ENCODE data around the gene ALK. TPM values are rescaled to one million over a fixed set of nuclear protein-coding genes. Genes with fewer than 3 reads are reported as not detected.
A peak's percentile ranks its signal among the peaks of the same experiment; 100 is the strongest.

Gene ALK
- polyA plus RNA-seq, 2 of the 4 experiments (the other 2 are of a cell fraction) = not detected

DNA sequence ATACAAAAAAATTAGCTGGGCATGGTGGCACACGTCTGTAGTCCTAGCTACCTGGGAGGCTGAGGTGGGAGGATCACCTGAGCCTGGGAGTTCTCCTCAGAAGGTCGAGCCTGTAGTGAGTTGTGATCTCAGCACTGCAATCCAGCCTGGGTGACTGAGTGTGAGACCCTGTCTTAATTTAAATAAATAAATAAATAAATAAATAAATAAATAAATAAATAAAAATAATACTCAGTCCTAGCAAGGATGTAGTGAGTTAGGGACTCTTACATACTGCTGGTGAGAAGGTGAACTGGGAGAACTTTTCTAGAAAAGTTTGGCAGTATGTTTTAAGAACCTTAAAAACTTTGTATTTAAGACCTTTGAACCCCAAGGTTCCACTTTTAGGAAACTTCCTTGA is 576.1 kb downstream of the ALK start:
- POLR2A ChIA-PET = no interaction called here
- H3K4me2 ChIP-seq = no peak overlapping the region
- no peak overlapping the region for H3K4me3 ChIP-seq
- CTCF ChIA-PET = interaction anchor here (1.4 to 1.6 kb wide), 2 partner anchors 9 to 12 kb away, joined by 3 to 5 read pairs; no protein-coding TSS in a partner anchor
- no peaks in the 10 kb centered on the region for H3K4me1 ChIP-seq
- FAIRE-seq (no peak), DNase-seq (ENCODE audit: low read depth in 1 of 2, low spot score in 1 of 2) (no peak), ATAC-seq (no peak)
- TF ChIP-seq ZC3H11A (IDR thresholded peaks at IDR 0.05) (peak; percentile 63), RCOR1 (IDR thresholded peaks at IDR 0.05; ENCODE audit: low read depth, low read length) (no peak)
- no peak overlapping the region for H3K27ac ChIP-seq
- 0% methylated on average over 2 of the region's 2 CpGs for WGBS (ENCODE audit: missing lambda C conversion rate)
- no peaks in the 10 kb centered on the region for H3K9me3 ChIP-seq

GRCh38 chr2:29343830-29344229 is 577.6 kb downstream of the ALK start:
- no peak overlapping the region for H3K4me3 ChIP-seq
- ATAC-seq (peak in 1 of 2 experiments; percentile 39; a peak in 1 of 6 replicates), DNase-seq (ENCODE audit: low read depth in 1 of 2, low spot score in 1 of 2) (no peak), FAIRE-seq (no peak)
- TF ChIP-seq ZC3H11A (IDR thresholded peaks at IDR 0.05) (no peak), RAD21 (conservative IDR thresholded peaks at IDR 0.05 in 1 of 2, IDR thresholded peaks at IDR 0.05 in 1 of 2) (0 out of 5 replicates have a peak, but pooled peaks of 1 of the 2 experiments have one; percentile 12)
- no peak overlapping the region for H3K4me2 ChIP-seq
- no peaks in the 10 kb centered on the region for H3K4me1 ChIP-seq
- POLR2A ChIA-PET = no interaction called here
- H3K9me3 ChIP-seq = no peaks in the 10 kb centered on the region
- CTCF ChIA-PET = interaction anchor here (0.6 to 1.4 kb wide), 4 partner anchors 10 to 1033 kb away, joined by 3 to 4 read pairs (median 3); no protein-coding TSS in a partner anchor
- H3K27ac ChIP-seq = no peak overlapping the region

DNA sequence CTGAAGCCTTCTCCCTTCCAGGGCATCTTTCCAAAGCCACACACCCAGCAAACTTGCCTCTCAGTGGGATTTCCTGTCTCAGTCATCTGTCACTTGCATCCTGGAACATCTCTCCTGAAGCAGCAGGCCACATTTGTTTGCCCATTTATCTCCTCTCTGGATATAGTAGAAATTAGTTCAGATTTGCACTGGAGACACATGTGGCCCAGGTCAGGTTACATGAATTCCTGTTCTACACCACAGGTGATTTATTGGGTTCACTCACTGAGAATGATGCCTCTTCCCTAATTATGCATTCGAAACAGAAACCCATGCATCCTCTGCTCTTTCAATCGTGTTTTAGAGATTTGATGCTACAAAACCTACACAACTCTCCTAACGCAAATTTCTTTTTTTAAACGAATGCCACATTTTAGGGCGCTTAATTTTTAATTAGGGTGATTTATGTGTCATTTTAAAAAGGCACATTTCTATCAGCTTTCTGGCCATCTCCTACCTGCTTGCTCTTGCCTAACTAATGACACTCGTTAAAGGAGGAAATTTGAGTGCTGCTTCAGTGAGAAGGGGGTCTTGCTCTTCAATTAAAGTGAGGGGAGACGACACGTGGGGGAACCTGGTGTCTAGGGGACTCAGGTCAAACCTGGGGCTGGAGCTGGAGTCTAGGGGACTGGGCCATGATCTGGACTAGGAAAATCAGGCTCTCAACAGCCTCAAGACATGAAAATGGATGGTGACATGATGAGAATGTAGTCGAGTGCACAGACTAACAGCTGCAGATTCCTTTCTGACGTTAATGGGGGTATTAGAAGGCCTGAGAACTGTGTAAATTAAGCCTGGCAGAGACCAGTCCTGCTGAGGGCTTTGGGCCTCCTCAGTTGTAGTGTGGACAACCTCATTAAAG is 584.8 kb downstream of the ALK start:
- Histone ChIP-seq H3K4me2 (no peak overlapping the region), H3K9me3 (no peaks in the 10 kb centered on the region), H3K4me1 (no peaks in the 10 kb centered on the region), H3K27ac (no peak overlapping the region), H3K4me3 (no peak overlapping the region)
- no peak for TF ChIP-seq FOSB (CRISPR knock-in tag; IDR thresholded peaks at IDR 0.05)
- no peak for TF ChIP-seq KDM5A (IDR thresholded peaks at IDR 0.05)
- TF ChIP-seq TFCP2L1 (CRISPR knock-in tag; IDR thresholded peaks at IDR 0.05) = no peak
- TF ChIP-seq, protein P1, sequence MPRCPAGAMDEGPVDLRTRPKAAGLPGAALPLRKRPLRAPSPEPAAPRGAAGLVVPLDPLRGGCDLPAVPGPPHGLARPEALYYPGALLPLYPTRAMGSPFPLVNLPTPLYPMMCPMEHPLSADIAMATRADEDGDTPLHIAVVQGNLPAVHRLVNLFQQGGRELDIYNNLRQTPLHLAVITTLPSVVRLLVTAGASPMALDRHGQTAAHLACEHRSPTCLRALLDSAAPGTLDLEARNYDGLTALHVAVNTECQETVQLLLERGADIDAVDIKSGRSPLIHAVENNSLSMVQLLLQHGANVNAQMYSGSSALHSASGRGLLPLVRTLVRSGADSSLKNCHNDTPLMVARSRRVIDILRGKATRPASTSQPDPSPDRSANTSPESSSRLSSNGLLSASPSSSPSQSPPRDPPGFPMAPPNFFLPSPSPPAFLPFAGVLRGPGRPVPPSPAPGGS (IDR thresholded peaks at IDR 0.05) = no peak
- no peak for TF ChIP-seq RAD21 (conservative IDR thresholded peaks at IDR 0.05 in 1 of 2, IDR thresholded peaks at IDR 0.05 in 1 of 2)
- no peak for TF ChIP-seq HMGXB4 (CRISPR knock-in tag; IDR thresholded peaks at IDR 0.05; ENCODE audit: borderline replicate concordance)
- TF ChIP-seq HDAC2 (IDR thresholded peaks at IDR 0.05) = no peak
- no peak for TF ChIP-seq POLR2A (IDR thresholded peaks at IDR 0.05; ENCODE audit: low read length)
- TF ChIP-seq SMC3 (IDR thresholded peaks at IDR 0.05) = no peak
- no peak for TF ChIP-seq RCOR1 (IDR thresholded peaks at IDR 0.05; ENCODE audit: low read depth, low read length)
- FAIRE-seq (no peak), ATAC-seq (no peak), DNase-seq (ENCODE audit: low read depth in 1 of 2, low spot score in 1 of 2) (no peak)
- ChIA-PET POLR2A (no interaction called here), CTCF (interaction anchor here (1.2 to 1.3 kb wide), 2 partner anchors 25 to 505 kb away, joined by 3 to 4 read pairs; no protein-coding TSS in a partner anchor)
- 25% methylated on average over 10 of the region's 10 CpGs for WGBS (ENCODE audit: missing lambda C conversion rate)

- POLR2A ChIA-PET = no interaction called here
- Histone ChIP-seq H3K27ac (no peak overlapping the region), H3K4me3 (no peak overlapping the region), H3K4me1 (no peaks in the 10 kb centered on the region), H3K4me2 (no peak overlapping the region), H3K9me3 (no peaks in the 10 kb centered on the region)
- DNase-seq (ENCODE audit: low read depth in 1 of 2, low spot score in 1 of 2) (no peak), ATAC-seq (no peak), FAIRE-seq (no peak)
- CTCF ChIA-PET = interaction anchor here (0.5 to 1.2 kb wide), 3 partner anchors 587 to 780 kb away, joined by 3 to 5 read pairs (median 4); no protein-coding TSS in a partner anchor
- WGBS (ENCODE audit: missing lambda C conversion rate) = 24% methylated on average over 5 of the region's 5 CpGs
- no peak for TF ChIP-seq EHMT2 (IDR thresholded peaks at IDR 0.05; ENCODE audit: low read depth)
- no peak for TF ChIP-seq SMC3 (IDR thresholded peaks at IDR 0.05)
Measured at GRCh38 chr2:29335396-29335795, 586.0 kb downstream of the ALK start.

Measured in A549 (cell line).